SH-SY5Y (cell line): ENCODE results near the gene ALAS2.

Experiments
- GATA2 ChIP-seq: IDR thresholded peaks from 2 replicates; pipeline ENCODE4 v1.6.1; 2011; ENCODE audit warnings: mild to moderate bottlenecking, low read depth, low read length
- GATA3 ChIP-seq: IDR thresholded peaks from 2 replicates; pipeline ENCODE4 v1.6.1; 2011; ENCODE audit warnings: low read depth, mild to moderate bottlenecking, low read length, moderate library complexity

DNA sequence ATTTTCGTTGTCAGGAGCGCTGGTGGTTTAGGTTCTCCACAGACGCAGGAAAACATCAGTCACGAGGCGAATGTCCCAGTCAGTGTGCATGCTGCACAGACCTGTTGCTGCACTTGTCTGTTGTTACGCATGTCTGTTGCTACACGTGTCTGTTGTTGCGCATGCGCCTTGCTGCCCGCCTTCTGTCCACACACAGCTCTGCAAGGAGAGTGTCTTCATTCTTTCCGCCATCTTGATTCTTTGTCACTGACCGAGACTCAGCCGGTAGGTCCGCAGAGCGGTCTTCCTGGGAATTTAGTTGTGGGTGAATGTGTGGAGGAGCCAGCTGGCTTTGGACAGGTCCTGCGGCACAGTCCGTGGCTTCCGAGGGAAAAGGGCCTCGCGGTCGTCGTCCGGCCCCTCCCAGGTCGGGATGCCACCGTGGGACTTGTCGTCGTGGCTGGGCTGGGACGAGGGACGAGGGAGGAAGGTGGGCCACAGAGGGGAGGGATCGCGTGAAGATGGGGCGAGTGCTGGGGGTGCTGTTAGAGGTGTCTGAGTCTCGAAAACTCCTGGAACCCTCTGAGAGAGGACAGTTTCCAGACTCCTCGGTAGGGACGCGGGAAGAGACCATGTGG, 44.2 kb upstream of the ALAS2 start, which contains the start of gene PAGE2B:
- TF ChIP-seq GATA3 (no peak), GATA2 (no peak)
